HG03280 (cell line): ENCODE results near the gene ADAMTS5.

ENCODE experiments used
- ATAC-seq: cut with Tn5 transposase; IDR thresholded peaks from one replicate; pipeline ENCODE4 v1.9.1; 2021; ENCODE audit warnings: mild to moderate bottlenecking, moderate library complexity; ENCODE audit not compliant: unreplicated experiment

ADAMTS5 gene

DNA sequence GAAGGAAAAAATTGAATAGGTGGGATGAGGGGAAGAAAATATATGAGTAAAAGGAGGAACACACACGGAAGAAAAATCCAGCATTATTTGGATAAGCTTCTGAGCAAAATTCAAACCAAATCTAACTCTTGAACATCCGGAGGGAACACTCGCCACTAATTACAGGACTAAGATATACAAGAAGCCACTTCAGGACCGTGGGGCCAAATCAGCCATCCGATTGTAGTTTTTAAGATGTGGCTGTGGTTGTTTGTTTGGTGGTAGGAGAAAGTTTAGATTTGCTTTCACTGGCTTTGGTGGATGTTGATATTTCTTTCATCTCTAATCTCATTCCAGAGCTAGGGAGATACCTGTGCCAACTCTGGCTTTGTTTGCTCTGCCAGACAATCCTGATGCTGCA is 78.0 kb downstream of the ADAMTS5 start:
- ATAC-seq = no peak

DNA sequence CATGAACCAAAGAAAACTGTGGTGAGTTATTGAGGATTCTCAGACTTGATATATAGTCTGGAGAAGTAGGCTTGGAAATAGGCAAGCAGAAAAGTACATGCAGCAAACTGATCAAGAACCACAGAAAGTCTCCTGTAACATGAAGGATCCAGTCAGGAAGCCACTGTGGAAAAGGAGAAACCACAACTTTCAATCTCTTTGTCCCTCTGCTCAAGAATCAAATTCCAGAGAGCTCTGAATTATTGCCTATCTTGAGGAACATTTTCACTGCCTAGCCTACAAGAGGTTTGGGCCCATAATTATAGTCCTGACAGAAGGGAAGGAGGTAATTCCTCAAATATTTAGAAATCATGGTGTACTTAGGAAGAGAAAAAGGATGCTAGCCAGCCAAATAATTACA is 78.6 kb downstream of the ADAMTS5 start:
- ATAC-seq = no peak

DNA sequence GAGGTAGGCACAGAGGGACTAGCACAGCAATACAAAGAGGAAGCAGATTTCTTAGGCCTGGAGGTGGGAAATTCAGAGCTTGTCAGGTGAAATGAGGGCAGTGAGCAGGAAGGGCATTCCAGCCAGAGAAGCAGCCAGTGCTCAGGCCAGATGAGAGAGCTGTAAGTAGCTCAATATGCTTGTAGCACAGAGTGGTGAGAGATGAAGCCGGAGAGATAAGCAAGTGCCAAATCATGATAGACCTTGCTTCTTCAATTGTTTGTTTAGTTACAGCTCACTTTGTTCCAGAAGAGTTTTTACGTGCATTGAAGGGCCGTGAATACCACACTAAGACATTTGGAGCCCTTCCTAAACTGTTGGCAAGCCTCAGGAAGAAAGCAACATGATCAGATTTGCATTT is 79.6 kb downstream of the ADAMTS5 start:
- ATAC-seq = no peak

DNA sequence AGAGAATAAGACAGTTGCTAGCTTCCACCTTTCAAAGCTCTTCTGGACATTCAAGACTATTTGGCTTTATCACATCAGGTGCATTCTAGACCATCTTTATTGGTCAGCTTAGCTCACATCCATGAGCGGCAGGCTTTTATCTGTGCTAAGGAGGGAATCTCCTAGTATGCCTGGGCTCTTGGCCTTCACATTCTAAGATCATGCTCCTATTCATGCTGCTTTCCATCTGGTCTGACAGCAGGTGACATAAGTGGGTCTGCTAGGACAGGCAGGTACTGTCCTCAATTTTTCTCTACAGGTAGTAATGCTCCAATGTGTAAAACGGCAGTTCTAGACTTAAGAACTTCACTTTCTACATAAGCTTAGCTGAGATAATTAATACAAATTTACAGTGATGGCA is 82.5 kb downstream of the ADAMTS5 start:
- ATAC-seq = no peak

DNA sequence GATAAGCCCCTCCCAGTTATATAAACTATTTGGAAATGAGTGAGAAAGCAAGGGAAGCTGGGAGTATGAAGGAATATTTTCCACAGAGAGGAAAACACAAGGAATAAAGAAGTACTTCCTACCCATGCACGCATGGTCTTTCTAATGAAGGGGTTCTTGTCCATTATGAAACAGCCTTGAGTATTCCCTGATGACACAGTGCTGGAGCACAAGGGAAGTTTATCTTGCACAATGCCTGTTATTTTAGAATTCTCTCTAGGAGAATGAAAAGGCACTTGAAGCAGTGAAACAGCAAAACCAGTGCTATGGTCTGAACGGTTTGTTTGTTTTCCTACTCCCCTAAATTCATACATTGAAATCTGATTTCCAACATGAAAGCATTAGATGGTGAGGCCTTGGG is 83.1 kb downstream of the ADAMTS5 start:
- no peak for ATAC-seq

DNA sequence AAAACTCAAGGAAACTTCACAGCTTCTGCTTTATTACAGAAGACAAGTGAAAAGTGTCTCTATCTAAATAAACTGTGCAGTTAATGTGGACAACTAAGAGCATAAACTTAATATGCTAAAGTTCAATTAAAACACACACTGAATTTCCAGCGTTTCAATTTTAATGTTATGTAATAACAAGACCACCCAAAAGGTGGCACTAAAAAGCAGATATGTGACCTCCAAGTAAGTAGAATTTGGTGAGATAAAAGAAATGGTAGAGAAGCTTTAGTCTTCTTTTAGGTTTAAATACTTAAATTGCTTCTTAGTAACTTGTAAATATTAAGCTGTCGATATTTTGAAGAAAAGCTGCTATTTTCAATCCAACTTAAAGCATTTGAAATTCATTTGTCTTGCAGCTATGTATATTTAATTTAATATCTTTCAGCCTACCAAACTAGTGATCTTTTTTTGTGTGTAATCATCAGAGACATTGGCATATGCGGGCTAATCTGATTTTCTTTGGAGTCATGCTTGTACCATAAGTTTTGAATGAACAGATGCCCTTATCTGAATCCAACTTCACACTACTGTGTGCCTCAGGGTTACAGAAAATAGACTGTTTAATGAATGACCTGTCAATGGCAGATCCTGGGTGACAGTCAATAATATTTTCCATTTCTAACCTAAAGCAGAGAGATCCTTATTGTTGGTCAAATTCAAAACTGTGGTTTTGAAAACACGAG is 85.2 kb downstream of the ADAMTS5 start:
- ATAC-seq = no peak

DNA sequence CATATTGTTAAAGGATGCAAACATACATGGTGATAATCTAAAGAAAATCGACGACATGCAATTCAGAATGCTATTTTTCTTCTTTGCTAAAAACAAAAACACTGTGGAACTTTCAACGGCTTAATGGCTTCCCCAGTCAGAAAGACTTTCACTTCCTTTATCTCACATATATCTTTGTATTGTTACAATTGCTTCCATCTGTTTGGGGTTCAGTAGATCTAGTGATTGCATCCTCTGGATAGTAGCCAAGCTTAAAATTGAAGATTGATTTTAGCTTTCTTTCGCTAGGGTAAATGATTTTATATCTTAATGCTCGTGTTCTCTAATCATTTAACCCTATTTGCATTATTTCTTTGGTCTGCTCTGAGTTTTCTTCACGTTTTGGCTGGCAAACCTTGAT is 89.9 kb downstream of the ADAMTS5 start:
- no peak for ATAC-seq

DNA sequence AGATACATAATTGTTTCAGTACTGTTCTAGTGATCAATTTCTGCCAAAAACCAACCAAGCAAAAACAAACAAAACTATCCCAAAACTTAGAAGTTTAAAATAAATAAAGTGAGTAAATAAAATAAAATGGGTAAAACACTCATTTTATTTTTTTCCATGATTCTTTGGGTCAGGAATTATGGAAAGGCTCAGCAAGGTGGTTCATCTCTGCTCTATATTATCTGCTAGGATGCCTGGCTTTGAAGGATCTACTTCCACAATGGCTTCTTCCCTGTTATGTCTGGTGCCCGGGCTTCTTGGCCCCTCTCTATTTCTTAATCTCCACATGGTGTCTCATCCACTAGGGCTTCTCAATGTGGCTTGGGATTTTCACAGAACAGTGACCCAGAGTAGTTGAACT is 92.5 kb downstream of the ADAMTS5 start:
- ATAC-seq = no peak
